SU-DHL-6 (cell line): ENCODE data around the gene SYS1.

ENCODE experiments used
- CTCF ChIP-seq: fragments of 200-600 bp; sonication (generic); IDR thresholded peaks from one replicate; pipeline ENCODE4 v1.5.1; 2017; ENCODE audit warnings: antibody characterized with exemption, mild to moderate bottlenecking, low read length, moderate library complexity; ENCODE audit not compliant: insufficient read depth, poor library complexity, severe bottlenecking
- EZH2phosphoT487 ChIP-seq: fragments of 200-600 bp; sonication (generic), shearing (Covaris generic); conservative IDR thresholded peaks from 2 replicates; pipeline ENCODE4 v1.6.1; 2018; ENCODE audit warnings: mild to moderate bottlenecking, antibody characterized with exemption, low read length, moderate library complexity, mixed read lengths

- TF ChIP-seq CTCF (no peak), EZH2phosphoT487 (no peak)
These were observed 7.7 kb downstream of the SYS1 start for GRCh38 chr20:45370571-45371160.
